Stimulated activated CD8-positive, alpha-beta memory T cell treated with anti-CD3 and anti-CD28 coated beads, Interleukin-4, amount 100 ng/mL, for 48 hours (primary cell): ENCODE measurements around the gene PLEKHA5.
A peak's percentile ranks its signal among the peaks of the same experiment; 100 is the strongest.

Experiments used
- DNase-seq: peaks from one replicate; pipeline ENCODE4 v3.0.0-alpha.2; 2020

The PLEKHA5 gene

DNA sequence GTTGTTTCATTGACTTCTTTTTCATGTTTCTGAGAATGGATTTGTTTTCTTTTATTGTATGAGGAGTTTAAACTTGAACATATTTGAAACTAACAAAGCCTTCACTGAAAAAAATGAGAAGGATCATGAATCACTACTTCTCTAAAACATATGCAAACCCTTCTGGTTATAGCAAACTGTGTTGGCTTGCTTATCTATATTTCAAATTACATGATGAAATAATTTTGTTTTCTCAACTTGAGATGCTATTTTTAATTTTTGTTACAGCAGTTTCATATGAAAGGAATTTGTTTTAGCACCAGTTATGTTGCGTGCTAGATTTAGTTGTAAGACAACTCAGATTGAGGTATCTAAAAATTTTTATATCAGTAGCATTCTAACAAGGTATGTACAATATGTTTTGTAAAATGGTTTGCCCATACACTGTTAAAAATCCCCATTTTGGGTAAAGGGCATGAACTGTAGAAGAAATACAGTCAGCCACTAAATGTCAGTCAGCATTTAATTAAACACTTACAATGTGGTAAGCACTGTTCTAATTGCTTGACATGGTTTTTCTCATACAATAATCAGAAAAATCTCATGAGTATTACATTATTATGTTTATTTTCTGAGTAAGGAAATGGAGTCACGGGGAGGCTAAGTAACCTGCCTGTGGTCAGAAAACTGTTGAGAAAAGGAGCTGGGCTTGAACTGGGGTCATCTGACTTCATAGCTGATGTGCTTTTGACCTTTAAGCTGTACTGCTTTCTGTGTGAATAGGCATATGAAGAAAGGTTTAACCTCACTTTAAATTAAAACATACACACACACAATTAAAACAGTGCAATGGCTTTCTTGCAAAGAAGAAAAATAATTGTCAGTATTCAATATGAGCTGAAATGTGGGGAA, 105.7 kb downstream of the PLEKHA5 start:
- DNase-seq: no peak

DNA sequence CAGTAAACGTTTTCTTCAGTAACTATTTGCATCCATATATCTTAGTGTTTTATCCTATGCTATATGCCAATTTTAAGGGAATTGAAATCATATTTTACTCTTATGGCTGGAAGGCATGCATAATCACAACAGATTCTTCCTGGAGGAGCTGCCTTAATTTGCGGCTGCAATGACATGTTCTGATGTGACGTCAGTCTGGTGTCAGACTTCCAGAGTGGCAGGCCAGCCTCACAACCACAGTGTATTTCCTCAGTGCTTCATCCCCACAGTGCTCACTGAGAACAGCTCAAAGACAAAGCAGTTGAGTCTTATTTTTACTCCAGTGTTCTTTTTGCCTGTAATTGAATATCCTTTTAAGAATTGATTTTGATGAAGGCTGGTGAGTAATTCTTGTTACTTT, 107.1 kb downstream of the PLEKHA5 start:
- DNase-seq: no peak

- DNase-seq: no peak
These were observed 109.0 kb downstream of the PLEKHA5 start for GRCh38 chr12:19238540-19238939.

GRCh38 chr12:19239102-19239501, 109.6 kb downstream of the PLEKHA5 start:
- DNase-seq: no peak

GRCh38 chr12:19239616-19240234, 110.2 kb downstream of the PLEKHA5 start:
- no peak for DNase-seq

DNA sequence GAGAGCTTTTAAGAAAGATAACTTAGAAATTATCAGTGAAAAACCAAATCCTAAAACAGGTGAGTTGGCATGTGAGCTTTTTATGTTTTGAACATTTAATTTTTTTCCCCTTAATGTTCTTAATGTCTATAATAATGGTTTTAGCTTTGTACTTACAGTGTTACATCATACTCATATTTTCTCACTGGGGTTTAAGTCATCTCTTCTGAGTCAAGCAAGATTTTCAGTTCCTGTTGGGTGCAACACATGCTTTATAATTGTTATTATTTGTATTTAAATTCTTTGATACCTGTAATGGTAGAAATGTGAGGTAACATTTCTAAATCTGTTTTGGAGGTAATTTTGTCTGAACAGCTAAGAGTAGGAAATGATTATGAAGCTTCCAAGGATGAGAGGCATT, 113.0 kb downstream of the PLEKHA5 start:
- no peak for DNase-seq

- DNase-seq: no peak
These were observed 114.0 kb downstream of the PLEKHA5 start for GRCh38 chr12:19243551-19243950.

- DNase-seq: no peak
These were observed 114.8 kb downstream of the PLEKHA5 start for GRCh38 chr12:19244312-19244711.

DNA sequence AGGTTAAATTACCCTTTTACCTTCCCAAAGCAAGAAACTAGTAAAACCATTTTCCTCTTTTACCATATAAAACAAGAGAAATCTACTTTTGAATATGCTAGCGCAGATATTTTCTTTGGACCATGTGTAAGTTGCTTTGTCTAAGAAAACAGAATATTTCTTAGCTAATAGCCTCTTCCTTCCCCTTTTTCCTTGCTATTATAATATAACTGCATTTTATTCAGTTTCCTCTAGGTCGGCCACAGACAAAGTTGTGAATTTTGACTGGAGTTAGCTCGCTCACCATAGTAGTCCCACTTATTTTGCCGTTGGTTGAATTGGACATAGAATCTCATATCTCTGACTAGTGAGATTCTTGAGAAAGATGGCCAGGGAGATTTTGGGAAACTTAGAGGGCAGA, 115.6 kb downstream of the PLEKHA5 start:
- no peak for DNase-seq

DNA sequence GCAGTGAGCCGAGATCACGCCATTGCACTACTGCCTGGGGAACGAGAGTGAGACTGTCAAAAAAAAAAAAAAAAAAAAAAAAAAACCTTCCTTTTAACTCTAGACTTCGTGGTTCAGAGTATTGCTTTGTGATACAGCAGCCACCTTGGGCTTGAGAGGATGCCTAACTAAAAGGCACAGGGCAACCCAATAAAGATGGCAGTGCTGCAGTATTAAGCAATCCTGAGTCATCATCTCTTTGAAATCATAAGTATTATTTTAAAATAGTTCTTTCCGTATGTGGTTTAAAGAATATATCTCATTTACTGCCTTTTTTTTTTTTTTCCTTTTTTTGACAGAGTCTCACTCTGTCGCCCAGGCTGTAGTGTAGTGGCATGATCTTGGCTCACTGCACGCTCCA, 116.1 kb downstream of the PLEKHA5 start:
- no peak for DNase-seq

DNA sequence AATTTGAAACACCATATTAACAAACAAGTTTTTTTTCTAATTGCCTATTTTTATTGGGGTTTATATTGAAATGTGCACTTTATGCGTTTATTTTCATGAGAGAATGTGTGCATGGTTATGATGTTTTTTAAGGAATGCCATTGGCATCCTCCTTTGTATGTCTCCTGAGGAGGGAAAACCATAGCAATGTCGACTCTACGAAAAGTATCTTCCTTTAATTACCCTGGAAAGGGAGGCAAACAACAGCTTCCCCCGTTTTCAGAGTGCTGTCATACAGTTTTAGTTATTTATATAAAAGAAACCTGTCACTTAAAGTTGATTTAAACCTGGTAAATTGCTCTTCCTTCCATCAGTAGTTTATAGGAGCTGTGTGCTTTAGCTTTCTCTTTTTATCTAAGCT, 117.4 kb downstream of the PLEKHA5 start:
- no peak for DNase-seq

GRCh38 chr12:19248929-19249602, 119.5 kb downstream of the PLEKHA5 start:
- DNase-seq: no peak

GRCh38 chr12:19251481-19252132, 122.1 kb downstream of the PLEKHA5 start:
- DNase-seq: no peak

GRCh38 chr12:19260135-19260534, 130.6 kb downstream of the PLEKHA5 start:
- no peak for DNase-seq

- no peak for DNase-seq
These were observed 132.2 kb downstream of the PLEKHA5 start for GRCh38 chr12:19261773-19262172.

- DNase-seq: no peak
These were observed 134.1 kb downstream of the PLEKHA5 start for GRCh38 chr12:19263672-19264071.

- peak; percentile 58 for DNase-seq
These were observed 144.2 kb downstream of the PLEKHA5 start for GRCh38 chr12:19273482-19274330.

DNA sequence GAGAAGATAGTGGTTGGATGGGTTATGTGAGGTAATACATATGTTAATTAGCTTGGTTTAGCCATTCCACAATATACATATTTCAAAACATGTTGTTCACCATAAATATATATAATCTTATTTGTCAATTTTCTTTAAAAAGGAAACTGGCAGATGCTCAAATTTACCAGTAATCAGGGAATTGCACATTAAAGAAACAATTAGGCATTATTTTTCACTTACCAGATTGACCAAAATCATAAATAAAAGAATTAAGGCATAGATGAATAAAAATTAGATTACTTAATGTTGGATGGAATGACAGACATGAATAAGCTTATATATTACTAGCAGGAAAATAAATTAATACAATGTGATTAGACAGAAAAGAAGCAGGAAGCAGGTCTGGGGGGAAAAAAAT, 147.2 kb downstream of the PLEKHA5 start:
- DNase-seq: no peak

DNA sequence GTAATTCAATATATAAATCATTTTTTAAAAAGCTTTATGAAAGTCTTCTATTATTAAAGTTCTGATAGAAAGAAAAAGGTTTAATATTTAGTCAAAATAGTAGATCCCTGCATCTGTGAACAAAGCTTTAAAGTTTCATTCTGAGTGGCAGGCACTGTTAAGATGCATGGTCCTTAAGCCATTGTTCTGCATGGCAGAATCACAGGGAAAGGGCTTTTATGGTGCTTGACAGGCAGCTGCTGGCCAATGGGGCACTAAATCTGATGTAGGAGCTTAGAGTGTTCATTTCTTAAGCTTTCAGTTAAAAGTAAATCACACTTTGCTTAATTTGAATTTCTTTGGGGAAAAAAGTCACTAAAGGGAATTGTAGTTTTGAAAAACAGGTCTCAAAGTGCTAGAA, 148.2 kb downstream of the PLEKHA5 start:
- no peak for DNase-seq

DNA sequence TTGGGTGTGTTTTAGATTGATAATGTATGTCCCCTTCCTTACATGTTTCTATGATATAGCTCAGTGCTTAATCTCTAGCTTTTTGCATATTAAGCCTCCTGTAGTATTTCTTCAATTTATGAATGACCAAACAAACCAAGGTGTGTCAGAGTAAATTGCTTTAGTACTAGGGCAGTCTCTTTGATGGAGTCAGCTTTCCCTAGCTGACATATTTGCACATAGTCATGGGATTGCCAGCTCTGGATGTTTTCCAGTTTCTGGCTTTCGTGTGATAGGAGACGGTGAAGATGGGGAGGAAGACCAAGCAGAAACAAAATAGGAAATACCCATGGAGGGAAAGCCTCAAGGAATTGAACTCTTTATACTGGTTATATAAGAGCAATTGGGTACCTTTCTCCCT, 148.9 kb downstream of the PLEKHA5 start:
- no peak for DNase-seq

DNA sequence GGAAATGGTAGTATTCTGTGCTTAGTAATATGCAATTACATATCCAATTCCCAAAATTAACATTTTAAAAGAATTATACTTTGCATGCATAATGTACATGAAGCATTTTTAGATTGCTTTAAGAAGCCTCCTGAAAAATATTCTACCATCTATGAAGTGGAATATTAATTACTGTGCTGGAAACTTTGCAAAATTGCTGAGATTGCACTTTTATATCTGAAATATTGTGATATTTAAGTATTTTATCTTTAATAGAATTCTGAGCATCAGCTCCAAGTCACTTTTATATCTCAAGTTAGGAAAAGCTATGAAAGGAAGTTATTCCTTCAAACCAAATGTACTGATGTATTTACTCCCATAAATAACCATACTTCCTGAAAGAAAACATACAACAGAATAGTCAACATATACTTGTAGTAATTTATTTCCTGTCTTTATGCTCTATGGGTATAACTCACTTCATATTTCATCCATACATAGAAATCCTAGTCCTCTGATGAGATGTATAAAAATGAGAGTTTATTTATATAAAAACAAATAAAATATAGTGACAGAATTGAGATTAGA, 152.7 kb downstream of the PLEKHA5 start:
- DNase-seq: no peak

DNA sequence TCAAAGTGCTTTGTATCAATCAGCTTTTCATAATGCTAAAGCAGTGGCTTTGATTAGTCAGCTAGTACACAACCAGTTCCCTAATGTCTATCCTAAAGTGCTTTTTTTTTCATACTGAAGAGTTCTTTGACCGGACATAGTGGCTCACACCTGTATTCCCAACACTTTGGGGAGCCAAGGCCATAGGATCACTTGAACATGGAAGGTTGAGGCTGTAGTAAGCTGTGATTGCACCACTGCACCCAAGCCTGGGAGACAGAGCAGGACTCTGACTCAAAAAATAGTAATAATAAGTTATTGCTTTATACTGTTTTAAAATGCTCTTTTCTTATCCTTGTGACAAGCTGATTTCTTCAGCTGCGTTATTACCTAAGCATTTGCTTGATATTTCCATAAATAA, 155.1 kb downstream of the PLEKHA5 start:
- DNase-seq: no peak
